IPS-15b (cell line): Measurements from ENCODE around the gene PLEKHA4.
A peak's percentile ranks its signal among the peaks of the same experiment; 100 is the strongest.
"Not testable (repeated sequence)": the region's sequence is repeated elsewhere in the genome, so short reads cannot be mapped to it uniquely, and the experiment has no call there.

Source experiments
- H3K27me3 ChIP-seq: one replicate; pipeline ENCODE4 v1.6.1; 2013; ENCODE audit warnings: low read length; ENCODE audit not compliant: control insufficient read depth, insufficient read depth
- H3K36me3 ChIP-seq: one replicate; pipeline ENCODE4 v1.6.1; 2013; ENCODE audit warnings: low read length; ENCODE audit not compliant: control insufficient read depth, insufficient read depth
- H3K4me1 ChIP-seq: one replicate; pipeline ENCODE4 v1.6.1; 2013; ENCODE audit warnings: mild to moderate bottlenecking, low read length; ENCODE audit not compliant: control insufficient read depth, insufficient read depth
- H3K4me3 ChIP-seq: one replicate; pipeline ENCODE4 v1.5.1; 2013; ENCODE audit warnings: low read depth, low read length
- H3K9ac ChIP-seq: one replicate; pipeline ENCODE4 v1.6.1; 2013; ENCODE audit warnings: low read depth, mild to moderate bottlenecking, low read length
- H3K9me3 ChIP-seq: one replicate; pipeline ENCODE4 v1.6.1; 2013; ENCODE audit warnings: mild to moderate bottlenecking, low read length; ENCODE audit not compliant: control insufficient read depth, insufficient read depth

PLEKHA4 gene

GRCh38 chr19:48799358-48800300 lies 68.8 kb downstream of the PLEKHA4 start:
- H3K4me3 ChIP-seq, result no peak overlapping the region
- H3K9me3 ChIP-seq, result no peaks in the 10 kb centered on the region
- peaks cover 3% of the 10 kb centered on the region for H3K4me1 ChIP-seq
- peak overlapping the region; percentile 9 for H3K9ac ChIP-seq
- H3K36me3 ChIP-seq, result peaks cover 7% of the 10 kb centered on the region
- H3K27me3 ChIP-seq, result no peaks in the 10 kb centered on the region

- H3K4me1 ChIP-seq, result peaks cover 3% of the 10 kb centered on the region
- H3K4me3 ChIP-seq, result no peak overlapping the region
- H3K27me3 ChIP-seq, result no peaks in the 10 kb centered on the region
- H3K9me3 ChIP-seq, result no peaks in the 10 kb centered on the region
- peaks cover 7% of the 10 kb centered on the region for H3K36me3 ChIP-seq
- no peak overlapping the region for H3K9ac ChIP-seq
Observed at GRCh38 chr19:48798937-48799336, 69.5 kb downstream of the PLEKHA4 start.

- H3K4me1 ChIP-seq, result peaks cover 3% of the 10 kb centered on the region
- peaks cover 7% of the 10 kb centered on the region for H3K36me3 ChIP-seq
- H3K9me3 ChIP-seq, result no peaks in the 10 kb centered on the region
- no peaks in the 10 kb centered on the region for H3K27me3 ChIP-seq
- no peak overlapping the region for H3K4me3 ChIP-seq
- H3K9ac ChIP-seq, result no peak overlapping the region
Observed at GRCh38 chr19:48797103-48797502, 71.3 kb downstream of the PLEKHA4 start.

- Histone ChIP-seq H3K27me3 (no peaks in the 10 kb centered on the region), H3K36me3 (peaks cover 7% of the 10 kb centered on the region), H3K9me3 (no peaks in the 10 kb centered on the region), H3K4me3 (no peak overlapping the region), H3K9ac (no peak overlapping the region), H3K4me1 (peaks cover 3% of the 10 kb centered on the region)
Observed at GRCh38 chr19:48796298-48797083, 71.9 kb downstream of the PLEKHA4 start.

GRCh38 chr19:48795685-48796070 lies 72.7 kb downstream of the PLEKHA4 start:
- H3K36me3 ChIP-seq, result peaks cover 7% of the 10 kb centered on the region
- H3K9ac ChIP-seq, result no peak overlapping the region
- no peaks in the 10 kb centered on the region for H3K9me3 ChIP-seq
- peaks cover 3% of the 10 kb centered on the region for H3K4me1 ChIP-seq
- H3K27me3 ChIP-seq, result no peaks in the 10 kb centered on the region
- H3K4me3 ChIP-seq, result no peak overlapping the region

- Histone ChIP-seq H3K9me3 (no peaks in the 10 kb centered on the region), H3K9ac (peak overlapping the region; percentile 71), H3K36me3 (peaks cover 7% of the 10 kb centered on the region), H3K4me1 (peaks cover 3% of the 10 kb centered on the region), H3K4me3 (peak overlapping the region; percentile 94), H3K27me3 (no peaks in the 10 kb centered on the region)
Observed at GRCh38 chr19:48795055-48795684, 73.2 kb downstream of the PLEKHA4 start.

GRCh38 chr19:48794291-48794690 lies 74.1 kb downstream of the PLEKHA4 start:
- no peak overlapping the region for H3K4me3 ChIP-seq

GRCh38 chr19:48793271-48793670 lies 75.1 kb downstream of the PLEKHA4 start:
- no peaks in the 10 kb centered on the region for H3K4me1 ChIP-seq

More at GRCh38 chr19:48794291-48794690, 74.1 kb downstream of the PLEKHA4 start:
- Histone ChIP-seq H3K36me3 (peaks cover 7% of the 10 kb centered on the region), H3K9ac (no peak overlapping the region), H3K4me1 (peaks cover 2% of the 10 kb centered on the region), H3K27me3 (no peaks in the 10 kb centered on the region), H3K9me3 (no peaks in the 10 kb centered on the region)

GRCh38 chr19:48787331-48787730 lies 81.1 kb downstream of the PLEKHA4 start:
- H3K9ac ChIP-seq, H3K36me3 ChIP-seq, H3K27me3 ChIP-seq, H3K4me1 ChIP-seq, H3K4me3 ChIP-seq, H3K9me3 ChIP-seq: not testable (repeated sequence)

More at GRCh38 chr19:48793271-48793670, 75.1 kb downstream of the PLEKHA4 start:
- Histone ChIP-seq H3K27me3 (no peaks in the 10 kb centered on the region), H3K4me3 (no peak overlapping the region), H3K9ac (peak overlapping the region; percentile 3), H3K36me3 (peaks cover 7% of the 10 kb centered on the region), H3K9me3 (no peaks in the 10 kb centered on the region)
